ENCODE data around the gene SOS2.

Gene SOS2

DNA sequence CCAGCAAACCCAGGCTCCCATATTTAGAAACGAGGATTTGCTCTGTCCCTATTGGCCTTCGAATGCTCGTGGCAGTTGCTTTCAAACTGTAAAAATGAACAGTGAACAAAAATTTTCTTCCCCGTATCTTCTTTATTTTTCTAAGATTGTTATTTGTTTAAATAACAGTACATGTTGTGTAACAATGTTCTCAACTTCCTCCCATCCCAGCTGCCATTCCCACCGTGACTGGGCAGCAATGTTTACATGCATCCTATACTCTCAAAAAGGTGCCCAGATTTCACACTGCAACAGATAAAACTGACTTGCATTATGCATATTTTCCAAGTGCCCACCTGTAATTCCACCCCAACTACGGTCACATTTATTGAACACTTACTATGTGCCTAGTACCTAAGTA, 127.8 kb downstream of the SOS2 start:
- Histone ChIP-seq H4K20me1 (peaks cover 0 to 15% (median 0%) of the 10 kb centered on the region in 11 experiments; a peak in 1 of 22 replicates), H3K9me3 (replicated peaks in 1 of 11) (no peaks in the 10 kb centered on the region), H3K4me1 (peaks cover 0 to 31% (median 6%) of the 10 kb centered on the region in 10 experiments; a peak in 8 of 20 replicates), H3K27ac (peak overlapping the region in 4 of 11 experiments; percentile 12 to 60 (median 37); a peak in 4 of 22 replicates), H3K9ac (peak overlapping the region in 3 of 11 experiments; percentile 0 to 58 (median 33); a peak in 3 of 22 replicates), H3K4me3 (no peak overlapping the region), H3K27me3 (no peaks in the 10 kb centered on the region), H3K36me3 (peaks cover 17 to 53% (median 27%) of the 10 kb centered on the region in 11 experiments), H3K4me2 (peak overlapping the region in 3 of 11 experiments; percentile 37 to 68 (median 63); a peak in 6 of 22 replicates)
- TF ChIP-seq Cebpa-rat (IDR thresholded peaks at IDR 0.05), result no peak

GRCh38 chr14:50101417-50101816, 130.0 kb downstream of the SOS2 start:
- Histone ChIP-seq H3K36me3 (peaks cover 5 to 32% (median 8%) of the 10 kb centered on the region in 11 experiments; a peak in 10 of 22 replicates), H3K4me2 (no peak overlapping the region), H3K9me3 (replicated peaks in 1 of 11) (no peaks in the 10 kb centered on the region), H3K9ac (peak overlapping the region in 1 of 11 experiments; percentile 20; a peak in 1 of 22 replicates), H3K4me1 (peaks cover 0 to 35% (median 6%) of the 10 kb centered on the region in 10 experiments; a peak in 11 of 20 replicates), H3K4me3 (no peak overlapping the region), H4K20me1 (peaks cover 0 to 6% (median 0%) of the 10 kb centered on the region in 11 experiments; a peak in 1 of 22 replicates), H3K27me3 (no peaks in the 10 kb centered on the region), H3K27ac (no peak overlapping the region)
- TF ChIP-seq Cebpa-rat (IDR thresholded peaks at IDR 0.05), result no peak

DNA sequence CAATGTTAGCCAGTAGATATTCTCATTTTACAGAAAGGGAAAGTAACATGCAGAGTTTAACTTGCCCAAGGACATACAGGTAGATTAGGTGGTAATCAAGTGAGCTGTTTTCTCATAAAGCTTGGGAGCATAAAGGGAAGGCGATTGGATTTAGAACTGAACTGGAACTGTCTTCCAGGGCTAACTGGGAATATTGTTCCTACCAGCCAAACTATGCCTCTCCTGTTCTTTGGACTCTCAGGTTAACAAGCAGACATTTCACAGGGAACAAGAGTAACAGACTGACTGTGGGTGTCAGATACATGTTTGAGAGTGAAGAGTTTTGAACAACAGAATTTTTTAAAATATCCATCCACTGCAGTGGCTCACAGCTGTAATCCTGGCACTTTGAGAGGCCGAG, 130.6 kb downstream of the SOS2 start:
- Histone ChIP-seq H3K27me3 (no peaks in the 10 kb centered on the region), H3K9ac (peak overlapping the region in 1 of 11 experiments; percentile 20; a peak in 1 of 22 replicates), H4K20me1 (peaks cover 0 to under 1% (median 0%) of the 10 kb centered on the region in 11 experiments; a peak in 1 of 22 replicates), H3K9me3 (replicated peaks in 1 of 11) (no peaks in the 10 kb centered on the region), H3K36me3 (peaks cover 0 to 28% (median 8%) of the 10 kb centered on the region in 11 experiments; a peak in 8 of 22 replicates), H3K4me2 (no peak overlapping the region), H3K4me3 (no peak overlapping the region), H3K4me1 (peaks cover 0 to 41% (median 10%) of the 10 kb centered on the region in 10 experiments; a peak in 11 of 20 replicates), H3K27ac (no peak overlapping the region)
- no peak for TF ChIP-seq Cebpa-rat (IDR thresholded peaks at IDR 0.05)

GRCh38 chr14:50099335-50099734, 132.0 kb downstream of the SOS2 start:
- Histone ChIP-seq H3K9ac (no peak overlapping the region), H3K27me3 (no peaks in the 10 kb centered on the region), H3K27ac (no peak overlapping the region), H3K4me3 (no peak overlapping the region), H3K9me3 (replicated peaks in 1 of 11) (no peaks in the 10 kb centered on the region), H3K4me2 (no peak overlapping the region), H4K20me1 (no peaks in the 10 kb centered on the region), H3K36me3 (peaks cover 0 to 28% (median 12%) of the 10 kb centered on the region in 11 experiments; a peak in 12 of 22 replicates), H3K4me1 (peaks cover 0 to 43% (median 10%) of the 10 kb centered on the region in 10 experiments; a peak in 11 of 20 replicates)
- TF ChIP-seq Cebpa-rat (IDR thresholded peaks at IDR 0.05), result no peak

GRCh38 chr14:50095895-50096294, 135.5 kb downstream of the SOS2 start:
- peaks cover 0 to 22% (median 4%) of the 10 kb centered on the region in 11 experiments; a peak in 7 of 22 replicates for H3K36me3 ChIP-seq
- peaks cover 9 to 33% (median 21%) of the 10 kb centered on the region in 10 experiments; a peak in 18 of 20 replicates for H3K4me1 ChIP-seq
- peak overlapping the region in 1 of 11 experiments; percentile 30; a peak in 1 of 22 replicates for H3K9ac ChIP-seq
- H3K27ac ChIP-seq, result peak overlapping the region in 3 of 11 experiments; percentile 1 to 19 (median 17); a peak in 1 of 22 replicates
- TF ChIP-seq Cebpa-rat (IDR thresholded peaks at IDR 0.05), result no peak
- no peak overlapping the region for H3K4me3 ChIP-seq
- no peaks in the 10 kb centered on the region for H3K27me3 ChIP-seq
- H4K20me1 ChIP-seq, result no peaks in the 10 kb centered on the region
- no peaks in the 10 kb centered on the region for H3K9me3 ChIP-seq (replicated peaks in 1 of 11)
- peak overlapping the region in 4 of 11 experiments; percentile 19 to 47 (median 32); a peak in 7 of 22 replicates for H3K4me2 ChIP-seq

- no peak for TF ChIP-seq Cebpa-rat (IDR thresholded peaks at IDR 0.05)
- H3K27me3 ChIP-seq, result no peaks in the 10 kb centered on the region
- H3K9ac ChIP-seq, result no peak overlapping the region
- H3K27ac ChIP-seq, result no peak overlapping the region
- H3K4me2 ChIP-seq, result no peak overlapping the region
- peaks cover 9 to 33% (median 21%) of the 10 kb centered on the region in 10 experiments; a peak in 18 of 20 replicates for H3K4me1 ChIP-seq
- peaks cover 0 to 13% (median 4%) of the 10 kb centered on the region in 11 experiments; a peak in 9 of 22 replicates for H3K36me3 ChIP-seq
- H3K9me3 ChIP-seq (replicated peaks in 1 of 11), result no peaks in the 10 kb centered on the region
- H3K4me3 ChIP-seq, result no peak overlapping the region
- H4K20me1 ChIP-seq, result no peaks in the 10 kb centered on the region
Measured at GRCh38 chr14:50094056-50094755, 137.2 kb downstream of the SOS2 start.

GRCh38 chr14:50093496-50093895, 137.9 kb downstream of the SOS2 start:
- TF ChIP-seq Cebpa-rat (IDR thresholded peaks at IDR 0.05), result no peak
- no peaks in the 10 kb centered on the region for H3K27me3 ChIP-seq

GRCh38 chr14:50092006-50092555, 139.3 kb downstream of the SOS2 start:
- H3K36me3 ChIP-seq, result peaks cover 0 to 16% (median 5%) of the 10 kb centered on the region in 11 experiments; a peak in 9 of 22 replicates
- no peak for TF ChIP-seq Cebpa-rat (IDR thresholded peaks at IDR 0.05)
- H3K9ac ChIP-seq, result peak overlapping the region in 4 of 11 experiments; percentile 25 to 56 (median 39); a peak in 4 of 22 replicates

More at GRCh38 chr14:50093496-50093895, 137.9 kb downstream of the SOS2 start:
- Histone ChIP-seq H3K9me3 (replicated peaks in 1 of 11) (no peaks in the 10 kb centered on the region), H4K20me1 (no peaks in the 10 kb centered on the region), H3K27ac (no peak overlapping the region), H3K4me2 (no peak overlapping the region), H3K4me3 (no peak overlapping the region), H3K36me3 (peaks cover 0 to 15% (median 5%) of the 10 kb centered on the region in 11 experiments; a peak in 9 of 22 replicates), H3K4me1 (peaks cover 9 to 33% (median 21%) of the 10 kb centered on the region in 10 experiments; a peak in 18 of 20 replicates), H3K9ac (0 out of 22 replicates have a peak overlapping the region, but pooled peaks of 1 of the 11 experiments have one; percentile 14)

More at GRCh38 chr14:50092006-50092555, 139.3 kb downstream of the SOS2 start:
- Histone ChIP-seq H4K20me1 (no peaks in the 10 kb centered on the region), H3K27ac (no peak overlapping the region), H3K4me2 (peak overlapping the region in 10 of 11 experiments; percentile 11 to 70 (median 38); a peak in 15 of 22 replicates), H3K27me3 (no peaks in the 10 kb centered on the region), H3K9me3 (replicated peaks in 1 of 11) (no peaks in the 10 kb centered on the region), H3K4me3 (no peak overlapping the region), H3K4me1 (peaks cover 9 to 44% (median 24%) of the 10 kb centered on the region in 10 experiments; a peak in 19 of 20 replicates)

Data from BLaER1 treated with 17β-estradiol and CSF1 and Interleukin-3, amounts not matched to agents 10 nM and 100 nM (cell line).